Measurements from ENCODE around the gene PFKFB1. TPM values are rescaled to one million over a fixed set of nuclear protein-coding genes. Genes with fewer than 3 reads are reported as not detected.

The PFKFB1 gene
- total RNA-seq, 1 experiment from 2014 or later: 0.55 TPM

GRCh38 chrX:54923376-54923775 lies 70.6 kb downstream of the PFKFB1 start:
- Histone ChIP-seq H3K4me2 (ENCODE audit: insufficient read depth, insufficient read length, low read length) (no peak overlapping the region), H3K23ac (ENCODE audit: insufficient read length, low read depth, low read length) (no peak overlapping the region), H3K9me3 (ENCODE audit: control insufficient read depth, low read depth, low read length) (peaks cover 33% of the 10 kb centered on the region), H3T11ph (ENCODE audit: low read length) (no peak overlapping the region), H3K27ac (ENCODE audit: insufficient read length, low read depth, low read length) (no peak overlapping the region), H2BK20ac (ENCODE audit: low read depth, low read length, poor library complexity, severe bottlenecking) (no peak overlapping the region), H3K27me3 (ENCODE audit: insufficient read depth, low read length) (no peaks in the 10 kb centered on the region; the same call in 1 of the 2 replicates), H3K4ac (ENCODE audit: low read depth, low read length) (no peak overlapping the region), H2BK120ac (ENCODE audit: low read depth, low read length, poor library complexity, severe bottlenecking) (no peak overlapping the region), H2BK12ac (ENCODE audit: insufficient read length, low read depth, low read length) (no peak overlapping the region), H3K79me1 (ENCODE audit: insufficient read depth, low read depth, low read length, poor library complexity, severe bottlenecking) (peaks cover 3% of the 10 kb centered on the region), H3K4me1 (ENCODE audit: insufficient read depth, low read length) (no peaks in the 10 kb centered on the region), H3K23me2 (ENCODE audit: insufficient read length, low read depth, low read length, poor library complexity, severe bottlenecking) (no peaks in the 10 kb centered on the region), H2BK5ac (ENCODE audit: insufficient read length, low read length) (no peak overlapping the region), H2AK5ac (ENCODE audit: insufficient read length, low read length) (no peak overlapping the region), H4K5ac (ENCODE audit: insufficient read length, low read depth, low read length) (no peak overlapping the region), H3K18ac (ENCODE audit: insufficient read length, low read depth, low read length) (no peak overlapping the region), H4K8ac (replicated peaks; ENCODE audit: insufficient read length, low read depth, low read length) (no peak overlapping the region), H3K56ac (ENCODE audit: insufficient read length, low read depth, low read length) (no peak overlapping the region), H3K14ac (ENCODE audit: insufficient read depth, low read length) (no peak overlapping the region), H3K79me2 (ENCODE audit: insufficient read depth, low read length) (no peaks in the 10 kb centered on the region), H3K9ac (ENCODE audit: extremely low read depth, insufficient read length, low read length) (no peak overlapping the region), H2AFZ (ENCODE audit: low read length) (no peak overlapping the region), H4K20me1 (ENCODE audit: control insufficient read depth, insufficient read depth, insufficient read length) (no peaks in the 10 kb centered on the region), H2BK15ac (ENCODE audit: low read depth, low read length) (no peak overlapping the region), H4K91ac (ENCODE audit: insufficient read length, low read depth, low read length) (no peak overlapping the region)
- H3K27me3 Mint-ChIP-seq (ENCODE audit: low read depth): peaks cover 6% of the 10 kb centered on the region
- no CpG with 5 or more reads among the region's 7 CpGs for whole genome bisulfite sequencing (ENCODE audit: extremely low coverage, insufficient read length, low lambda C conversion rate)
- no peak overlapping the region for H3K4me3 Mint-ChIP-seq
- H3K9me3 Mint-ChIP-seq: peaks cover 74 to 77% of the 10 kb centered on the region in 2 experiments
- H3K4me1 Mint-ChIP-seq: peaks cover 0 to 5% of the 10 kb centered on the region in 2 experiments; a peak in 2 of 4 replicates
- TF ChIP-seq, protein P1, sequence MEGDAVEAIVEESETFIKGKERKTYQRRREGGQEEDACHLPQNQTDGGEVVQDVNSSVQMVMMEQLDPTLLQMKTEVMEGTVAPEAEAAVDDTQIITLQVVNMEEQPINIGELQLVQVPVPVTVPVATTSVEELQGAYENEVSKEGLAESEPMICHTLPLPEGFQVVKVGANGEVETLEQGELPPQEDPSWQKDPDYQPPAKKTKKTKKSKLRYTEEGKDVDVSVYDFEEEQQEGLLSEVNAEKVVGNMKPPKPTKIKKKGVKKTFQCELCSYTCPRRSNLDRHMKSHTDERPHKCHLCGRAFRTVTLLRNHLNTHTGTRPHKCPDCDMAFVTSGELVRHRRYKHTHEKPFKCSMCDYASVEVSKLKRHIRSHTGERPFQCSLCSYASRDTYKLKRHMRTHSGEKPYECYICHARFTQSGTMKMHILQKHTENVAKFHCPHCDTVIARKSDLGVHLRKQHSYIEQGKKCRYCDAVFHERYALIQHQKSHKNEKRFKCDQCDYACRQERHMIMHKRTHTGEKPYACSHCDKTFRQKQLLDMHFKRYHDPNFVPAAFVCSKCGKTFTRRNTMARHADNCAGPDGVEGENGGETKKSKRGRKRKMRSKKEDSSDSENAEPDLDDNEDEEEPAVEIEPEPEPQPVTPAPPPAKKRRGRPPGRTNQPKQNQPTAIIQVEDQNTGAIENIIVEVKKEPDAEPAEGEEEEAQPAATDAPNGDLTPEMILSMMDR (conservative IDR thresholded peaks at IDR 0.05): no peak
- peaks cover 36 to 56% (median 51%) of the 10 kb centered on the region in 3 experiments for H3K36me3 Mint-ChIP-seq (ENCODE audit: insufficient read depth in 1 of 3, low read depth in 3 of 3)
- no peak for DNase-seq
- H3K27ac Mint-ChIP-seq: no peak overlapping the region

All from H9 (cell line).